Measurements from ENCODE around the gene CLDN14.

The CLDN14 gene

GRCh38 chr21:36486246-36486645 is 6.3 kb upstream of the CLDN14 start:
- no peak for DNase-seq (ENCODE audit: low spot score)
- no peak for TF ChIP-seq CTCF (IDR thresholded peaks at IDR 0.05; ENCODE audit: extremely low read depth, missing control alignments)

GRCh38 chr21:36485476-36485875 is 5.6 kb upstream of the CLDN14 start:
- no peak for TF ChIP-seq CTCF (IDR thresholded peaks at IDR 0.05; ENCODE audit: extremely low read depth, missing control alignments)
- no peak for DNase-seq (ENCODE audit: low spot score)

GRCh38 chr21:36483095-36483494 is 3.2 kb upstream of the CLDN14 start:
- no peak for TF ChIP-seq CTCF (IDR thresholded peaks at IDR 0.05; ENCODE audit: extremely low read depth, missing control alignments)

GRCh38 chr21:36482673-36483072 is 2.8 kb upstream of the CLDN14 start:
- TF ChIP-seq CTCF (IDR thresholded peaks at IDR 0.05; ENCODE audit: extremely low read depth, missing control alignments): no peak
- DNase-seq (ENCODE audit: low spot score): no peak

More at GRCh38 chr21:36483095-36483494, 3.2 kb upstream of the CLDN14 start:
- DNase-seq (ENCODE audit: low spot score): no peak

GRCh38 chr21:36482181-36482580 is 2.3 kb upstream of the CLDN14 start:
- no peak for DNase-seq (ENCODE audit: low spot score)
- TF ChIP-seq CTCF (IDR thresholded peaks at IDR 0.05; ENCODE audit: extremely low read depth, missing control alignments): no peak

- DNase-seq (ENCODE audit: low spot score): no peak
- no peak for TF ChIP-seq CTCF (IDR thresholded peaks at IDR 0.05; ENCODE audit: extremely low read depth, missing control alignments)
These were observed 1.7 kb upstream of the CLDN14 start for GRCh38 chr21:36481639-36482038.

- DNase-seq (ENCODE audit: low spot score): no peak
- TF ChIP-seq CTCF (IDR thresholded peaks at IDR 0.05; ENCODE audit: extremely low read depth, missing control alignments): no peak
These were observed 696 bp upstream of the CLDN14 start for GRCh38 chr21:36480618-36481017.
